GM12872 (cell line): ENCODE measurements around the gene PLD1.

Experiments
- CTCF ChIP-seq: IDR thresholded peaks from 3 replicates; pipeline ENCODE4 v1.5.1; 2011; ENCODE audit warnings: low read depth, mild to moderate bottlenecking, low read length, moderate library complexity; ENCODE audit not compliant: insufficient read depth

The PLD1 gene

DNA sequence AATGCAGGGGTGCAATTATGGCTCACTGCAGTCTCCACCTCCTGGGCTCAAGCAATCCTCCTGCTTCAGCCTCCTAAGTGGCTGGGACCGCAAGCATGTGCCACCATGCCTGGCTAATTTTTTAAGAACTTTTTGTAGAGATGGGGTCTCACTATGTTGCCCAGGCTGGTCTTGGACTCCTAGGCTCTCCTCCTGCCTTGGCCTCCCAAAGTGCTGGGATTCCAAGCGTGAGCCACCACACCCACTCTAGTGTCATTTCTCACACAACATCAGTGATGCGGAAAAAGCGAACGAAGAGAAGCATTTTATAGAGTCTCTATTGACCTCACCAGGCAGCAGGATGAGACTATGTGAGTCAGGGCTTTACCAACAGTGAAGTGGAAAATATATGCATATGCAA, 137.7 kb downstream of the PLD1 start:
- no peak for TF ChIP-seq CTCF

DNA sequence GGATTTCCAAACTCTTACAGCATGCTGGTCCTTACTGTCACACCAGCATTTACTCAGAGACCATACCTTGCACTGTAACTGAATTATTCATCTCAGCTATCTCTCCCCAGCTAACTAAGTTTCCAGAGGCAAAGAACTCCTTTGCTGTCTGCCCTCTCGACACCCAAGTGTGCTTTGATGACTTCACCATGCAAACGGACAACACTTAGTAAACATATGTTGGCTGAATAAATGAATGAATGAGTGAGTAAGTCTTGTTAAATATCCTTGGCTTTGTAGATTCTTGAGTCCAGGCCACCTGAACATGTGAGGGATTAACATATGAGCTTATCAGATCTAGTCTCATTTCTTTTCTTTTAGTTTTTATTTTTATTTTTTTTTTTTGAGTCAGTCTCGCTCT, 138.2 kb downstream of the PLD1 start:
- TF ChIP-seq CTCF = no peak

DNA sequence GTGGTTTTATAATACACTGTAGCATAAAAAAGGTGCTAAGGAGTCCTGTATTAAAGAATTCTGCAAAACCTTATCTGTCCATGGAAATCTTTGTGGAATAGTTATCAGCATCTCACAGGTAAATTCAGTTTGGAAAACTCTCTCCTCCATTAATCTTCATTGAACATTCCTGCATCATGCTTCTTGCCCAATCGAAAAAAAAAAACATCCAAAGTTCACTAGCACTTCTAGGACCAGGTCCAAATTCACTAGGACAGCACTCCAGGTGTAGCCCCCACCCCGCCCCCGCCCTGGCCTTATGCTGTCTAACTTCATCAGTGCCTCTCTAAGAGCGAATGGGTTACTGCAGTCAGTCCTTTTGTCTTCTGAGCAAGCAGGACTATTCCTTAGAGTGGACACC, 138.6 kb downstream of the PLD1 start:
- TF ChIP-seq CTCF = no peak

- TF ChIP-seq CTCF = no peak
Measured at GRCh38 chr3:171666516-171666915, 143.8 kb downstream of the PLD1 start.

DNA sequence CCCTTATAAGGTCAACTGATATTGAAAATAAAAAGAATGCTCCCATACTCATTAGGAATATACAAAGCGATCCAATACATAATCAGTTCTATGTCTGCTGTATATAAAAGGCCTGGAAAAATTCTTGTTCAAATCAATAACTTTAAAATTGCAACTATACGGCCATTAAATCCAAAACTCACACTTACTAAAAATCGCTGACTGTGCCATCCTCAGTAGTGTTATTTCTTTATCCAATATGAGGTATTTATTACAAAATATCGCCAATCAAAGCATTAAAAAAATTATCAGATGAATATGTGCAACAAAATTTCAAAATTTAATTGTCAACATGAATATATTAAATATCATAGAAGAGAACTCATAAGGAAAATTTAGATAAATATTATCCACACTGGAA, 146.5 kb downstream of the PLD1 start:
- TF ChIP-seq CTCF = no peak

GRCh38 chr3:171661484-171661883, 148.8 kb downstream of the PLD1 start:
- no peak for TF ChIP-seq CTCF

DNA sequence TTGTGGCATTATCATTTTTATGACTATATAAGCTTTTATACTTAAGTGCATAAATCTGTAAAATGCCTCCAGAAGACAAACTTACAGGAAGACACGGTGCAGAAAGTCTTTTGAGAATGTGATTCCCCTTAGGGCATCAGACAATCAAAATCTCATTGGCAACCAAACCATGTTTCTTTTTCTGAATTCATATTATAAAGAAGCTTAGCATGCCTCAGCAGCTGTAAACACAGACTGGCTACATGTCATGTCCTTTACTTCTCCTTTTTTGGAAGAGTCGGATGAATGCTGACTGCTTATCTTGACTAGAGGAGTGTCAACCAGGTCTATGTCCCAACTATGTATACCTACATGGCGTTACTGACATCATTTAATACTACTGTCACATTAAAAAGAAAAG, 150.1 kb downstream of the PLD1 start:
- TF ChIP-seq CTCF = no peak

DNA sequence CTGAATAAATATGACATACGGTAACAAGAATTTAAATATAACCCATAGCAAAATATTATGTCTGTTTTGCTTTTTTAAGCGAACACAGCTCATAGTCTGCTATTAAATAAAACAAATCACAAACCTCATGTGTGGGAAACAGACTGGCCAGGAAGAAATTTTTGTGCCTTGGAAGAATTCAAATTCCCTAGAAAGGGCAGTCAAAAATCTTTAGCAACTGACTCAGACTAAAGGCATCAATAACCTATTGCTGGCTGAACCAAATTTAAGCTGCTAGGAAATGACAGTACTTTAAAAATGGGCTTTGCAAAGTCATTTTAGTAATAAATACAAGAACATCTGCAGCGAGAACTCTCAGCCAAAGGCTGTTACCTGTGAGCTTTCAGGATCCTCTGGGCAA, 151.4 kb downstream of the PLD1 start:
- TF ChIP-seq CTCF = no peak
